Endothelial cell of umbilical vein (primary cell): ENCODE data around the gene SPATA18. TPM values are rescaled to one million over a fixed set of nuclear protein-coding genes. Genes with fewer than 3 reads are reported as not detected.

Experiments
- BruUV-seq: library from RNA; stranded (reverse); fragments of 400-500 nt; replicated peaks from 2 replicates; lab custom pipeline; 2021; lab: Mats Ljungman, UMichigan
- CTCF ChIA-PET: fragments of 300-600, 350-600 bp; sonication (Branson Sonifier 250); formaldehyde crosslinking; loops from one replicate; lab custom pipeline; 2021; ENCODE audit warnings: antibody characterized with exemption, inconsistent platforms; lab: Charles Lee
- POLR2A ChIA-PET: fragments of 300-600, 350-600 bp; sonication (Branson Sonifier 250); formaldehyde crosslinking; loops from one replicate; lab custom pipeline; 2021; ENCODE audit warnings: antibody characterized with exemption, inconsistent platforms; lab: Charles Lee
- DNase-seq: peaks from one replicate; pipeline ENCODE4 v3.0.0-alpha.2; 2011; ENCODE audit warnings: low read depth, low spot score
- FAIRE-seq: peaks from 2 replicates; lab custom pipeline; 2011; peaks lifted over from hg19 to GRCh38; lab: Jason Lieb, UNC
- H2AFZ ChIP-seq: 2 replicates; pipeline ENCODE4 v1.6.0; 2012; ENCODE audit warnings: low read depth, low read length, control low read depth, inconsistent platforms
- H3K27ac ChIP-seq: 2 replicates; pipeline ENCODE4 v1.5.1; 2011; ENCODE audit warnings: low read depth, mild to moderate bottlenecking, control low read depth, low read length, moderate library complexity; ENCODE audit not compliant: insufficient read depth
- H3K27me3 ChIP-seq, 2 experiments: 2 replicates each; pipeline versions ENCODE4 v1.6.0 to v1.6.1; 2011; ENCODE audit warnings: low read length in 2 of 2, mixed read lengths in 1 of 2; ENCODE audit not compliant: control insufficient read depth in 2 of 2, insufficient read depth in 2 of 2
- H3K36me3 ChIP-seq, 2 experiments: 2 replicates in 1 of 2; 3 replicates in 1 of 2; pipeline ENCODE4 v1.5.1; 2011; ENCODE audit warnings: low read length in 2 of 2, mild to moderate bottlenecking in 1 of 2, moderate library complexity in 1 of 2; ENCODE audit not compliant: control insufficient read depth in 2 of 2, insufficient read depth in 2 of 2; ENCODE audit errors: extremely low read depth in 1 of 2
- H3K4me1 ChIP-seq: 3 replicates; pipeline ENCODE4 v1.5.1; 2011; ENCODE audit warnings: mild to moderate bottlenecking, low read length; ENCODE audit not compliant: control insufficient read depth, insufficient read depth; ENCODE audit errors: extremely low read depth
- H3K4me2 ChIP-seq: 2 replicates; pipeline ENCODE4 v1.6.1; 2011; ENCODE audit warnings: low read length, control low read depth, mixed read lengths; ENCODE audit not compliant: insufficient read depth
- H3K4me3 ChIP-seq, 3 experiments: fragments of 200-600 bp in 1 of 3; sonication (generic), shearing (Covaris generic) in 1 of 3; replicated peaks in 1 of 3; 2 replicates each; pipeline ENCODE4 v1.5.1; 2011 to 2016; ENCODE audit warnings: control low read depth in 3 of 3, low read length in 3 of 3, mild to moderate bottlenecking in 2 of 3, inconsistent platforms in 1 of 3, low read depth in 1 of 3, moderate library complexity in 1 of 3; ENCODE audit not compliant: insufficient read depth in 1 of 3
- H3K79me2 ChIP-seq: 2 replicates; pipeline ENCODE4 v1.6.0; 2012; ENCODE audit warnings: low read length, inconsistent platforms; ENCODE audit not compliant: control insufficient read depth, insufficient read depth
- H3K9ac ChIP-seq: replicated peaks from 2 replicates; pipeline ENCODE3; 2011; ENCODE audit warnings: low read length, control low read depth; ENCODE audit not compliant: insufficient read depth; ENCODE audit errors: extremely low read depth
- H3K9me1 ChIP-seq: replicated peaks from 3 replicates; pipeline ENCODE4 v1.6.0; 2011; ENCODE audit warnings: mild to moderate bottlenecking, low read length; ENCODE audit not compliant: control insufficient read depth, insufficient read depth; ENCODE audit errors: extremely low read depth
- H3K9me3 ChIP-seq: replicated peaks from 2 replicates; pipeline ENCODE4 v1.5.1; 2012; ENCODE audit warnings: low read length, inconsistent platforms; ENCODE audit not compliant: control insufficient read depth, insufficient read depth
- H4K20me1 ChIP-seq: replicated peaks from 2 replicates; pipeline ENCODE3; 2011; ENCODE audit warnings: mild to moderate bottlenecking, low read length; ENCODE audit not compliant: control insufficient read depth, insufficient read depth; ENCODE audit errors: extremely low read depth
- EZH2 ChIP-seq: IDR thresholded peaks from 2 replicates; pipeline ENCODE4 v1.6.1; 2012; ENCODE audit warnings: borderline replicate concordance, low read depth, mild to moderate bottlenecking, moderate library complexity, low read length, inconsistent platforms; ENCODE audit not compliant: severe bottlenecking
- FOS ChIP-seq: IDR thresholded peaks from 2 replicates; pipeline ENCODE4 v1.6.1; 2011; ENCODE audit warnings: mild to moderate bottlenecking, low read length, moderate library complexity, borderline replicate concordance; ENCODE audit not compliant: insufficient read depth
- GATA2 ChIP-seq: IDR thresholded peaks from 2 replicates; pipeline ENCODE4 v1.7.0; 2011; ENCODE audit warnings: low read depth, mild to moderate bottlenecking, moderate library complexity, mixed read lengths, low read length; ENCODE audit not compliant: insufficient read length, insufficient read depth
- JUN ChIP-seq: IDR thresholded peaks from 2 replicates; pipeline ENCODE4 v1.6.1; 2011; ENCODE audit warnings: borderline replicate concordance, low read depth; ENCODE audit not compliant: insufficient read length, insufficient read depth
- MYC ChIP-seq: IDR thresholded peaks from one replicate; pipeline ENCODE4 v1.6.1; 2011; ENCODE audit warnings: mild to moderate bottlenecking, low read depth, low read length
- POLR2A ChIP-seq: IDR thresholded peaks from 2 replicates; pipeline ENCODE4 v1.6.1; 2012; ENCODE audit warnings: low read depth, mild to moderate bottlenecking, control low read depth, low read length
- POLR2AphosphoS5 ChIP-seq: IDR thresholded peaks from 2 replicates; pipeline ENCODE4 v1.6.1; 2012; ENCODE audit warnings: low read depth, mild to moderate bottlenecking, control low read depth, low read length, moderate library complexity; ENCODE audit not compliant: insufficient read depth
- dilution Hi-C: fragments of 300-500 bp; cut with MboI; formaldehyde crosslinking; loops from one replicate; pipeline ENCODE4 v1.15.0; 2019; ENCODE audit warnings: low sequenced_read_pairs; ENCODE audit not compliant: extremely low pct_ligation_motif_present
- intact Hi-C: fragments of 100-400 bp; cut with micrococcal nuclease; formaldehyde crosslinking; loops from one replicate; pipeline ENCODE4 v1.10.0; 2022
- polyA plus RNA-seq, 4 experiments: library from polyadenylated mRNA; depleted of rRNA in 3 of 4; stranded (reverse) in 3 of 4; unstranded in 1 of 4; fragments of >200 nt; gene quantifications; 2 replicates each; pipeline versions ENCODE4 v1.2.1 to v1.2.3, GENCODE V29; 2011 to 2012; ENCODE audit warnings: missing spikeins in 1 of 4
- total RNA-seq: library from RNA; stranded (reverse); gene quantifications from 2 replicates; pipeline ENCODE4 v1.2.3, GENCODE V29; 2021
- TF ChIP-seq, protein P1 (sequence below), 2 donors: IDR thresholded peaks; 1 replicate in 1 of 2; 2 replicates in 1 of 2; pipeline ENCODE4 v1.5.1; 2011; ENCODE audit warnings: low read length in 2 of 2, mild to moderate bottlenecking in 2 of 2, moderate library complexity in 2 of 2, control low read depth in 1 of 2, inconsistent platforms in 1 of 2, low read depth in 1 of 2; ENCODE audit not compliant: insufficient read depth in 1 of 2; ENCODE audit errors: extremely low read depth in 1 of 2
- TF ChIP-seq, protein P2 (sequence below): IDR thresholded peaks from 2 replicates; pipeline ENCODE4 v1.6.1; 2011; ENCODE audit not compliant: insufficient read depth, insufficient read length

The SPATA18 gene
- total and polyA plus RNA-seq, 2 donors (not counting 3 experiments of a cell fraction or from before 2014, with no cell fraction given), result 2.7 to 4.6 TPM

DNA sequence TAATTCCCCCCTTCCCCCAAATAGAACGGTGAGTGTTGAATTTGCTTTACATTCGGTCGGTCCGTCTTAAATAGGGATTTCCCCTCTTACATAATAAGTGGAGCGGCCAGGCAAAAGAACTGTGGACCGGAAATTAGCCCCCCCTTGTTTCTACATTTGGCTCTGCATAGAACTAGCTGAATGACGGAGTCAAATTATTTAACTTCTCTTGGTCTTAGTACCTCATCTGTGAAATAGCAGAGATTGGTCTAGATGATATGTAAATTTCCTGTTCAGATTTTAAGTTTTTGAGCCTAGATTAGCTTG is 1.3 kb downstream of the SPATA18 start:
- no TSS peak for BruUV-seq
- H3K9me1 ChIP-seq, result no peaks in the 10 kb centered on the region
- DNase-seq, result peak; percentile 21

More for the DNA sequence above, 1.3 kb downstream of the SPATA18 start:
- Histone ChIP-seq H3K27ac (no peak overlapping the region), H3K9ac (no peak overlapping the region), H3K9me3 (no peaks in the 10 kb centered on the region), H3K4me2 (peak overlapping the region; percentile 93), H4K20me1 (no peaks in the 10 kb centered on the region), H2AFZ (no peak overlapping the region), H3K27me3 (peaks cover 18 to 41% of the 10 kb centered on the region in 2 experiments), H3K4me3 (peak overlapping the region in 2 of 3 experiments; percentile 55 to 71), H3K4me1 (peaks cover 12% of the 10 kb centered on the region), H3K36me3 (no peaks in the 10 kb centered on the region), H3K79me2 (no peaks in the 10 kb centered on the region)
- TF ChIP-seq FOS (no peak), MYC (no peak), JUN (no peak), POLR2AphosphoS5 (no peak), GATA2 (no peak), POLR2A (no peak), EZH2 (no peak)
- TF ChIP-seq, protein P1, sequence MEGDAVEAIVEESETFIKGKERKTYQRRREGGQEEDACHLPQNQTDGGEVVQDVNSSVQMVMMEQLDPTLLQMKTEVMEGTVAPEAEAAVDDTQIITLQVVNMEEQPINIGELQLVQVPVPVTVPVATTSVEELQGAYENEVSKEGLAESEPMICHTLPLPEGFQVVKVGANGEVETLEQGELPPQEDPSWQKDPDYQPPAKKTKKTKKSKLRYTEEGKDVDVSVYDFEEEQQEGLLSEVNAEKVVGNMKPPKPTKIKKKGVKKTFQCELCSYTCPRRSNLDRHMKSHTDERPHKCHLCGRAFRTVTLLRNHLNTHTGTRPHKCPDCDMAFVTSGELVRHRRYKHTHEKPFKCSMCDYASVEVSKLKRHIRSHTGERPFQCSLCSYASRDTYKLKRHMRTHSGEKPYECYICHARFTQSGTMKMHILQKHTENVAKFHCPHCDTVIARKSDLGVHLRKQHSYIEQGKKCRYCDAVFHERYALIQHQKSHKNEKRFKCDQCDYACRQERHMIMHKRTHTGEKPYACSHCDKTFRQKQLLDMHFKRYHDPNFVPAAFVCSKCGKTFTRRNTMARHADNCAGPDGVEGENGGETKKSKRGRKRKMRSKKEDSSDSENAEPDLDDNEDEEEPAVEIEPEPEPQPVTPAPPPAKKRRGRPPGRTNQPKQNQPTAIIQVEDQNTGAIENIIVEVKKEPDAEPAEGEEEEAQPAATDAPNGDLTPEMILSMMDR (IDR thresholded peaks at IDR 0.05; ENCODE audit: extremely low read depth in 1 of 2, insufficient read depth in 1 of 2, low read depth in 1 of 2, low read length in 2 of 2), result no peak
- TF ChIP-seq, protein P2, sequence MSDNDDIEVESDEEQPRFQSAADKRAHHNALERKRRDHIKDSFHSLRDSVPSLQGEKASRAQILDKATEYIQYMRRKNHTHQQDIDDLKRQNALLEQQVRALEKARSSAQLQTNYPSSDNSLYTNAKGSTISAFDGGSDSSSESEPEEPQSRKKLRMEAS, result no peak
- no peak for FAIRE-seq
- dilution Hi-C loops, result no loop called here
- CTCF ChIA-PET, result interaction anchor here (2.9 kb wide), 1 partner anchor 15 kb away, joined by 13 read pairs; the partner anchor contains the start of gene SGCB
- intact Hi-C loops, result no loop called here
- POLR2A ChIA-PET, result interaction anchor here (1.5 kb wide), 1 partner anchor 15 kb away, joined by 5 read pairs; the partner anchor contains the start of gene SGCB
